Lower leg skin (tissue), 4 donors: Measurements from ENCODE around the gene CSNK2B. TPM values are rescaled to one million over a fixed set of nuclear protein-coding genes. Genes with fewer than 3 reads are reported as not detected.

ENCODE experiments used
- DNase-seq, 2 donors: peaks; one replicate each; pipeline ENCODE4 v3.0.0-alpha.2; 2019; ENCODE audit warnings: low spot score in 2 of 2
- H3K4me3 ChIP-seq: fragments of 200-600 bp; sonication (generic); 2 replicates; pipeline ENCODE4 v1.5.1; 2017; ENCODE audit warnings: mild to moderate bottlenecking, low read depth; ENCODE audit not compliant: poor library complexity, severe bottlenecking
- CTCF ChIP-seq, 3 donors: fragments of 450-650 bp; IDR thresholded peaks; one replicate each; pipeline ENCODE4 v1.5.1; 2016; ENCODE audit warnings: antibody characterized with exemption in 3 of 3, mild to moderate bottlenecking in 3 of 3, moderate library complexity in 2 of 3
- POLR2A ChIP-seq, 2 donors: fragments of 450-650 bp; IDR thresholded peaks; one replicate each; pipeline ENCODE4 v1.6.1; 2016 to 2017; ENCODE audit warnings: antibody characterized with exemption in 2 of 2, mild to moderate bottlenecking in 1 of 2, moderate library complexity in 1 of 2
- WGBS, 2 donors: methylation state at CpG; one replicate each; pipeline ENCODE4 v1.1.5; 2018; 5-methylcytosine and 5-hydroxymethylcytosine counted together
- intact Hi-C: fragments of 100-400 bp; cut with DNase I; formaldehyde crosslinking; loops from one replicate; pipeline ENCODE4 v1.15.0; 2023; ENCODE audit warnings: low total_unique reads
- total RNA-seq, 4 donors: library from RNA; depleted of rRNA; stranded (reverse); fragments of >200 nt; gene quantifications; one replicate each; pipeline ENCODE4 v1.1.0, GENCODE V29; 2016

The CSNK2B gene
- total RNA-seq, 4 donors from 2014 or later = 328 to 447 (median 416) TPM

GRCh38 chr6:31713991-31714684, 48.3 kb downstream of the CSNK2B start:
- WGBS, 2 donors = 27 to 28% methylated on average over 5 of the region's 5 CpGs
- intact Hi-C loops = no loop called here
- H3K4me3 ChIP-seq = no peak overlapping the region
- no peak for TF ChIP-seq POLR2A (IDR thresholded peaks at IDR 0.05)
- no peak for TF ChIP-seq CTCF (IDR thresholded peaks at IDR 0.05)
- DNase-seq = no peak

- TF ChIP-seq POLR2A (IDR thresholded peaks at IDR 0.05) = no peak
- no peak for TF ChIP-seq CTCF (IDR thresholded peaks at IDR 0.05)
- intact Hi-C loops = no loop called here
- DNase-seq = no peak
- WGBS, 2 donors = 46 to 51% methylated on average over 16 of the region's 16 CpGs
- H3K4me3 ChIP-seq = no peak within 1 kb of the TSS
Measured at GRCh38 chr6:31715022-31715958, 49.4 kb downstream of the CSNK2B start, which contains the start of gene LY6G6D. LY6G6D (plus strand) TSS chr6:31715348; CDS start chr6:31715356, 8 bp downstream.

- no peak overlapping the region for H3K4me3 ChIP-seq
- no peak for DNase-seq
- intact Hi-C loops = no loop called here
- TF ChIP-seq POLR2A (IDR thresholded peaks at IDR 0.05) = no peak
- no peak for TF ChIP-seq CTCF (IDR thresholded peaks at IDR 0.05)
- WGBS, 2 donors = 47 to 61% methylated on average over 10 of the region's 10 CpGs
Measured at GRCh38 chr6:31717499-31718222, 51.8 kb downstream of the CSNK2B start.

- intact Hi-C loops = no loop called here
- DNase-seq = no peak
- 56 to 60% methylated on average over 1 of the region's 1 CpG for WGBS, 2 donors
Measured at GRCh38 chr6:31718265-31718664, 52.4 kb downstream of the CSNK2B start.

More at GRCh38 chr6:31718265-31718664, 52.4 kb downstream of the CSNK2B start:
- TF ChIP-seq CTCF (IDR thresholded peaks at IDR 0.05) = no peak
- TF ChIP-seq POLR2A (IDR thresholded peaks at IDR 0.05) = no peak
- no peak overlapping the region for H3K4me3 ChIP-seq
